Esophagus squamous epithelium (tissue), 5 donors: ENCODE results near the gene ALKBH3. TPM values are rescaled to one million over a fixed set of nuclear protein-coding genes. Genes with fewer than 3 reads are reported as not detected.

Experiments
- DNase-seq: peaks from one replicate; lab custom pipeline; 2025; lab: John Stamatoyannopoulos, UW
- H3K27ac ChIP-seq, 4 donors: fragments of 200-600 bp; sonication (generic); one replicate each; pipeline ENCODE4 v1.5.1; 2016 to 2019; ENCODE audit warnings: mild to moderate bottlenecking in 1 of 4
- H3K27me3 ChIP-seq, 4 donors: fragments of 200-600 bp; sonication (generic); 1 replicate in 3 of 4; 2 replicates in 1 of 4; pipeline versions ENCODE4 v1.5.1 to v1.6.0; 2017 to 2021; ENCODE audit warnings: antibody characterized with exemption in 1 of 4
- H3K36me3 ChIP-seq, 3 donors: fragments of 200-600 bp; sonication (generic); one replicate each; pipeline ENCODE4 v1.5.1; 2016 to 2019
- H3K4me1 ChIP-seq, 3 donors: fragments of 200-600 bp; sonication (generic); one replicate each; pipeline ENCODE4 v1.5.1; 2017 to 2019
- H3K4me3 ChIP-seq, 4 donors: fragments of 200-600 bp; sonication (generic); 1 replicate in 3 of 4; 2 replicates in 1 of 4; pipeline ENCODE4 v1.5.1; 2016 to 2019; ENCODE audit warnings: mild to moderate bottlenecking in 2 of 4, moderate library complexity in 1 of 4
- H3K9me3 ChIP-seq, 3 donors: fragments of 200-600 bp; sonication (generic); one replicate each; pipeline ENCODE4 v1.5.1; 2016 to 2019
- POLR2A ChIP-seq, 4 donors: fragments of 450-650 bp; IDR thresholded peaks; one replicate each; pipeline ENCODE4 v1.6.1; 2017; ENCODE audit warnings: antibody characterized with exemption in 4 of 4, mild to moderate bottlenecking in 4 of 4, moderate library complexity in 3 of 4
- WGBS, 2 donors: methylation state at CpG; one replicate each; pipeline ENCODE4 v1.1.5; 2018; 5-methylcytosine and 5-hydroxymethylcytosine counted together
- intact Hi-C: fragments of 100-400 bp; cut with DNase I; formaldehyde crosslinking; loops from one replicate; pipeline ENCODE4 v1.15.0; 2022
- total RNA-seq, 4 donors: library from RNA; depleted of rRNA; stranded (reverse); fragments of >200 nt; gene quantifications; one replicate each; pipeline ENCODE4 v1.1.0, GENCODE V29; 2016
- TF ChIP-seq, protein P1 (sequence below), 6 experiments: fragments of 450-650 bp in 4 of 6; fragments of 200-600 bp in 2 of 6; sonication (generic) in 2 of 6; IDR thresholded peaks; one replicate each; pipeline ENCODE4 v1.5.1; 2016 to 2019; ENCODE audit warnings: antibody characterized with exemption in 6 of 6, mild to moderate bottlenecking in 4 of 6, moderate library complexity in 4 of 6
- donor health status: DM: yes; HTN: yes; CAD: no.

Gene ALKBH3
- total RNA-seq, 4 donors from 2014 or later: 25.6 to 41.2 (median 30.7) TPM

- H3K27ac ChIP-seq: peak overlapping the region in 2 of 4 donors; percentile 40 to 50
- no peaks in the 10 kb centered on the region for H3K27me3 ChIP-seq
- TF ChIP-seq, protein P1, sequence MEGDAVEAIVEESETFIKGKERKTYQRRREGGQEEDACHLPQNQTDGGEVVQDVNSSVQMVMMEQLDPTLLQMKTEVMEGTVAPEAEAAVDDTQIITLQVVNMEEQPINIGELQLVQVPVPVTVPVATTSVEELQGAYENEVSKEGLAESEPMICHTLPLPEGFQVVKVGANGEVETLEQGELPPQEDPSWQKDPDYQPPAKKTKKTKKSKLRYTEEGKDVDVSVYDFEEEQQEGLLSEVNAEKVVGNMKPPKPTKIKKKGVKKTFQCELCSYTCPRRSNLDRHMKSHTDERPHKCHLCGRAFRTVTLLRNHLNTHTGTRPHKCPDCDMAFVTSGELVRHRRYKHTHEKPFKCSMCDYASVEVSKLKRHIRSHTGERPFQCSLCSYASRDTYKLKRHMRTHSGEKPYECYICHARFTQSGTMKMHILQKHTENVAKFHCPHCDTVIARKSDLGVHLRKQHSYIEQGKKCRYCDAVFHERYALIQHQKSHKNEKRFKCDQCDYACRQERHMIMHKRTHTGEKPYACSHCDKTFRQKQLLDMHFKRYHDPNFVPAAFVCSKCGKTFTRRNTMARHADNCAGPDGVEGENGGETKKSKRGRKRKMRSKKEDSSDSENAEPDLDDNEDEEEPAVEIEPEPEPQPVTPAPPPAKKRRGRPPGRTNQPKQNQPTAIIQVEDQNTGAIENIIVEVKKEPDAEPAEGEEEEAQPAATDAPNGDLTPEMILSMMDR (IDR thresholded peaks at IDR 0.05): no peak
- H3K4me1 ChIP-seq: peaks cover 0 to 28% (median 4%) of the 10 kb centered on the region in 3 donors
- no peaks in the 10 kb centered on the region for H3K9me3 ChIP-seq
- no peak overlapping the region for H3K4me3 ChIP-seq
- no peak for DNase-seq
- peaks cover 13 to 73% (median 13%) of the 10 kb centered on the region in 3 donors for H3K36me3 ChIP-seq
- 56 to 57% methylated on average over 2 of the region's 2 CpGs for WGBS, 2 donors
- intact Hi-C loops: no loop called here
Measured at GRCh38 chr11:43905813-43906241, 25.2 kb downstream of the ALKBH3 start.

DNA sequence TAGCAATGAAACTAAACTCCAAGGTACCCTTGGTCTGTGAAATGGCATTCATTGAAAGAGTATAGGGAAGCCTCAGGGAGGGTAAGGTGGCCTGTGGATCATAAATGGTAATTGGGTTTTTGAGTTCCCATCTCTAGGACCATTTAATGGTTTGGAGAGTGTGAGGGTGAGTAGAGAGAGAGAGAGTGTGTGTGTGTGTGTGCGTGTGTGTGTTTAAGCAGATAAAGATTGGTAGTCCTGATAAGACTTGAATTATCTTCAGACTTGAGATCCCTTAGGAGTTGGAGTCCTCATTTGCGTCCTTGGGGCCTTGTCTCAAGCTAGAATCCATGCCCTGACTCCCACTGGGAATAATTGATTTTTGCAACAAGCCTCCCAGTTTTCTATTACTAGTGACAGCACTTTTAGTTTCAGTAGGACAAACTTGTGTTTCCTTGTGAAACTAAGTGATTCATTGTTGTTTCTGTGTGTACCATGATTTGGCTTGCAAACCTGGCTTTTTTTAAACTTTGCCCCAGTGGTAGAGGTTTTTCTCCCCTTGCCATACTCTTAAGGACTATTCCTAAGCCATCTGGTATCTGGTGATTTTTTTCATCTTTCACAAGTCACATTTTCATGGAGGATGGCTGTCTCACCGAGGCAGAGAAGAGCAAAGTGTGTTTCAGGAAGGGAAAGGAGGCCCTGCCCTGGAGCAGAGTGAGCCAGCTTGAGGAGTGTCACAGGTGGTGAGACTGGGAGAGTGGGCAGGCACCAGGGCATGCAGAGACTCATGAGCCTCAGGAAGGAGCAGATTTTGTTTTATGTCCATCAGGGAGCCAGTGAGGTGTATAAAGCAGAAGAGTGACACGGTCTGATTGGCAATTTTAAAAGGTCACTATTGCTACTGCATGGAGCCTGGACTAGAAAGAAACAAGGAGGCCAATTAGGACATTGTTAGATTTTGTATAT is 26.7 kb downstream of the ALKBH3 start:
- Histone ChIP-seq H3K4me3 (no peak overlapping the region), H3K27ac (peak overlapping the region in 1 of 4 donors; percentile 3), H3K27me3 (no peaks in the 10 kb centered on the region), H3K9me3 (no peaks in the 10 kb centered on the region), H3K36me3 (peaks cover 6 to 73% (median 13%) of the 10 kb centered on the region in 3 donors), H3K4me1 (peaks cover 0 to 28% (median 4%) of the 10 kb centered on the region in 3 donors)
- intact Hi-C loops: no loop called here
- WGBS, 2 donors: 63 to 87% methylated on average over 3 to 4 of the region's 4 CpGs
- TF ChIP-seq, protein P1 (IDR thresholded peaks at IDR 0.05): no peak
- no peak for TF ChIP-seq POLR2A (IDR thresholded peaks at IDR 0.05)
- no peak for DNase-seq

DNA sequence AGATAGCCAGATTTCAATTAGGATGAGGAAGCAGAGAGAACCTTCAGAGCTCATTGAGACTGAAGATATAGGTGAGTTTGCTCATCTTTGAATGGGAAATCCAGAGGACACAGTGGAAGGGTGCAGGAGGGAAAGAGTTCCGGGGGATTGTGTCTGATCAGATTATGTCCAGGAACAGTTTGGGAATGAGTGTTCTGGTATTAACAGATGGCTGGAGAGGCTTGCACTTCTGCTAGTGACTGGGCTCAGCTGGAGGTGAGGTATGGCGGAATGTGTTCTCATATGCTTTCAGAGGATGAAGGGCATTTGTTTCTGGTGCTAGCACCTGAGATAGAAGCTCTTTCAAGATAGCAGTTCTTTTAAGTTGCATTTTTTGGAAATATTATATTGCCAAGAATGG is 27.6 kb downstream of the ALKBH3 start:
- intact Hi-C loops: no loop called here
- TF ChIP-seq POLR2A (IDR thresholded peaks at IDR 0.05): no peak
- TF ChIP-seq, protein P1 (IDR thresholded peaks at IDR 0.05): no peak
- 88 to 93% methylated on average over 2 of the region's 2 CpGs for WGBS, 2 donors
- no peaks in the 10 kb centered on the region for H3K9me3 ChIP-seq
- no peaks in the 10 kb centered on the region for H3K27me3 ChIP-seq
- DNase-seq: no peak
- no peak overlapping the region for H3K27ac ChIP-seq
- peaks cover 6 to 73% (median 13%) of the 10 kb centered on the region in 3 donors for H3K36me3 ChIP-seq
- H3K4me1 ChIP-seq: peaks cover 0 to 28% (median 4%) of the 10 kb centered on the region in 3 donors
- no peak overlapping the region for H3K4me3 ChIP-seq

DNA sequence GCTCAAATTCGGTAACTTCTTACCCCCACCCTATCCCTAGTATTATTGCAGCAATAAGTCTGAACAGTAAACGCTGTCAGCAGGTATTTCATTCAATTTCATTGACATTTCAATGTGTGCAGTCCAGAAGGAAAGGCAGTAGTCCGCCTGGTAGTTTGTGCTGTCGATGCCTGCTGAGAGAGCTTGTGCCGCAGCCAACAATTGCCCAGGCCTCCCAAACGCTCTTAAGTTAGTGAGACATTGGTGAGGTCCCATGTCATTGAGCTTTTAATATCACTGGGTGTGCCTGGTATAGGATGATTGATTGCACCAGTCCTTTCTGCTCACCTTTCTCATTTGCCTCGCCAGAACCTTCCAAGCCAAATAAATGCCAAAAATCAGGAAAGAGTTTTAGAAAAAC is 28.1 kb downstream of the ALKBH3 start:
- Histone ChIP-seq H3K4me1 (peaks cover 0 to 28% (median 4%) of the 10 kb centered on the region in 3 donors), H3K4me3 (no peak overlapping the region), H3K36me3 (peaks cover 4 to 73% (median 8%) of the 10 kb centered on the region in 3 donors), H3K27ac (no peak overlapping the region), H3K27me3 (no peaks in the 10 kb centered on the region), H3K9me3 (no peaks in the 10 kb centered on the region)
- no peak for TF ChIP-seq POLR2A (IDR thresholded peaks at IDR 0.05)
- TF ChIP-seq, protein P1 (IDR thresholded peaks at IDR 0.05): no peak
- 88 to 95% methylated on average over 7 of the region's 7 CpGs for WGBS, 2 donors
- DNase-seq: no peak
- intact Hi-C loops: no loop called here

- WGBS, 2 donors: 85 to 89% methylated on average over 3 of the region's 3 CpGs
- Histone ChIP-seq H3K36me3 (peaks cover 0 to 90% (median 10%) of the 10 kb centered on the region in 3 donors), H3K9me3 (no peaks in the 10 kb centered on the region), H3K4me3 (no peak overlapping the region), H3K27ac (no peak overlapping the region), H3K27me3 (no peaks in the 10 kb centered on the region), H3K4me1 (peaks cover 0 to 21% (median 0%) of the 10 kb centered on the region in 3 donors)
- DNase-seq: no peak
- intact Hi-C loops: no loop called here
- TF ChIP-seq, protein P1 (IDR thresholded peaks at IDR 0.05): no peak
- TF ChIP-seq POLR2A (IDR thresholded peaks at IDR 0.05): no peak
Measured at GRCh38 chr11:43913829-43914380, 33.3 kb downstream of the ALKBH3 start.
